ENCODE measurements around the gene RNF224. TPM values are rescaled to one million over a fixed set of nuclear protein-coding genes. Genes with fewer than 3 reads are reported as not detected.
A peak's percentile ranks its signal among the peaks of the same experiment; 100 is the strongest.

The RNF224 gene
- polyA plus RNA-seq, 1 donor, result 87.5 TPM

DNA sequence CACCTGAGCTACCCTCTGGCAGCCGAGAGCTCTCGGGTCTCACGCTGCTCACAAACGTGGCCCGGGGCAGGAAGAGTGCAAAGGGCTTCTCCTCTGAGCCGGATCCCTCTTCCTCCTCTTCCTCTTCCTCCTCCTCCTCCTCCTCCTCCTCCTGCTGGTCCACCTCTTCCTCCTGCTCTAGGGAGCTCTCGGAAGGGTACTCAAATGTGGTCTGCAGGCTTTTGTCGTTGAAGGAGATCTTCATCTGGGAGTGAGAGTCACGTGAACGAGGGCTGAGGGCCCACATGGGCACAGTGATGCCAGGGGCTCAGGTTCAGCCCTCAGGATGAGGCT lies 34.9 kb upstream of the RNF224 start:
- Histone ChIP-seq H3K27ac (ENCODE audit: low read length) (no peak overlapping the region), H3K27me3 (ENCODE audit: control insufficient read depth, insufficient read depth, low read length) (no peaks in the 10 kb centered on the region), H3K9me3 (ENCODE audit: control insufficient read depth, low read depth, low read length) (no peaks in the 10 kb centered on the region), H3K4me1 (ENCODE audit: control insufficient read depth, insufficient read depth, low read length) (peaks cover 56% of the 10 kb centered on the region), H3K4me3 (ENCODE audit: low read length) (no peak overlapping the region), H3K36me3 (ENCODE audit: control insufficient read depth, insufficient read depth, low read length) (peaks cover 40% of the 10 kb centered on the region)
- WGBS (ENCODE audit: insufficient coverage, low lambda C conversion rate), result no CpG with 5 or more reads among the region's 10 CpGs
- no peak for DNase-seq

DNA sequence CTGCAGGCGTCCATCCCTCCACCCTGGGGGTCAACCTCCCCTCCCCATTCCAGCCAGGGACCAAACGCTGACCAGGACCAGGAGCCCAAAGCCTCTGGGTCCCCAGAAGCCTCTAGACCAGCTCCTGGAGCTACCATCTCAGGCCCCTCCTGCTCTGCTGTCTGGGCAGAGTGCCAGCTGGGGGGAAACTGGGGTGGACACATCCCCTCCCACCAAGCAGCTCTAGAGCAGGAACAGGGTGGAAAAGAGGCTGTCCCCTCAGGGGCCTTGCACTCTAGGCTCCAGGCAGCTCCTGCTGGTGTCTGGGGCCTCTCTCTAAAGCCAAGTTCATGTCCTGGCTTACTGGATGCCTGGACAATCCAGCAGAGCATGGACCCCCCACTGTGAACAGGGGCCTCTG lies 34.4 kb upstream of the RNF224 start:
- DNase-seq, result no peak
- peaks cover 40% of the 10 kb centered on the region for H3K36me3 ChIP-seq (ENCODE audit: control insufficient read depth, insufficient read depth, low read length)
- H3K4me1 ChIP-seq (ENCODE audit: control insufficient read depth, insufficient read depth, low read length), result peaks cover 57% of the 10 kb centered on the region
- no peaks in the 10 kb centered on the region for H3K27me3 ChIP-seq (ENCODE audit: control insufficient read depth, insufficient read depth, low read length)
- no peaks in the 10 kb centered on the region for H3K9me3 ChIP-seq (ENCODE audit: control insufficient read depth, low read depth, low read length)
- WGBS (ENCODE audit: insufficient coverage, low lambda C conversion rate), result no CpG with 5 or more reads among the region's 2 CpGs
- no peak overlapping the region for H3K4me3 ChIP-seq (ENCODE audit: low read length)
- H3K27ac ChIP-seq (ENCODE audit: low read length), result no peak overlapping the region

DNA sequence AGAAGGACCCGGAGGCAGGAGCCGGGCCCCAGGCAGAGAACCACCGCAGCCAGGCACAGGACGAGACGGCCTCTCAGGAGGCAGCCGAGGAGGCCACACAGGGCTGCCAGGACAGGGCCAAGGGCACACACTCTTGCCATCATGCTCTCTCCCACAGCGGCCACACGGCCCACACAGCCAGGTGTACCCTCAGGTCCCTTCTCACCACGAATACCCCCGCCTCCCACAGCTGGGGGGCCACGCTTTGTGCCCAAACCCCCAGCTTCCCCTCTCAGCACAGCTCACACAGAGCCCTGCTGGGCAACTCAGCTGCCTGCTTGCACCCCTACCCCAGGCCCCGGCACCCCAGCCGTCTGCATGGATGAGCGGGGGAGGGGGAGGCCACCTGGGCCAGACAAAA lies 33.5 kb upstream of the RNF224 start:
- DNase-seq, result no peak
- Histone ChIP-seq H3K4me3 (ENCODE audit: low read length) (no peak overlapping the region), H3K9me3 (ENCODE audit: control insufficient read depth, low read depth, low read length) (no peaks in the 10 kb centered on the region), H3K27ac (ENCODE audit: low read length) (no peak overlapping the region), H3K27me3 (ENCODE audit: control insufficient read depth, insufficient read depth, low read length) (no peaks in the 10 kb centered on the region), H3K36me3 (ENCODE audit: control insufficient read depth, insufficient read depth, low read length) (peaks cover 40% of the 10 kb centered on the region), H3K4me1 (ENCODE audit: control insufficient read depth, insufficient read depth, low read length) (peaks cover 65% of the 10 kb centered on the region)
- no CpG with 5 or more reads among the region's 14 CpGs for WGBS (ENCODE audit: insufficient coverage, low lambda C conversion rate)

DNA sequence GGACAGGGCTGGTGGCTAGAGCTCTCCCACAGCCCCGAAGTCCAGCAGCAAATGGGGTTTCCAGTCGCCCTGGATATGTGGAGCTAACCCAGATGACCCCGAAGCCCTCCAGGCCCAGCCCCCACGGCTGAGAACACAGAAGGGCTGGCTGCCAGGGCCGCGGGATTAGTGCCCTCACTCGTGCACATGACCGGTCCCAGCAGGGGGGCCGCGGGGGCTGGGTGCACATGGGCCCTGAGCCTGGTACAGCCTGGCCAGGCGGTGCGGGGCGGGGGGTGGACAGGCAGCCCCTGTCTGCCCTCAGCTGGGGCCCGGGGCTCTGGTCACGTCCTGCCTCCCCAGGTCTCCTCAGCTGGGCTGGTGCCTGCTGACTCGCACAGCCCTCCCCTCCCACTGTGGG lies 32.9 kb upstream of the RNF224 start:
- no peak for DNase-seq

GRCh38 chr9:137194909-137195308 lies 32.4 kb upstream of the RNF224 start:
- H3K27ac ChIP-seq (ENCODE audit: low read length), result peak overlapping the region; percentile 68
- H3K9me3 ChIP-seq (ENCODE audit: control insufficient read depth, low read depth, low read length), result no peaks in the 10 kb centered on the region
- H3K27me3 ChIP-seq (ENCODE audit: control insufficient read depth, insufficient read depth, low read length), result no peaks in the 10 kb centered on the region
- no CpG with 5 or more reads among the region's 10 CpGs for WGBS (ENCODE audit: insufficient coverage, low lambda C conversion rate)
- H3K4me3 ChIP-seq (ENCODE audit: low read length), result no peak overlapping the region
- peaks cover 67% of the 10 kb centered on the region for H3K4me1 ChIP-seq (ENCODE audit: control insufficient read depth, insufficient read depth, low read length)
- DNase-seq, result no peak
- H3K36me3 ChIP-seq (ENCODE audit: control insufficient read depth, insufficient read depth, low read length), result peaks cover 38% of the 10 kb centered on the region

More for the DNA sequence above, 32.9 kb upstream of the RNF224 start:
- no peaks in the 10 kb centered on the region for H3K27me3 ChIP-seq (ENCODE audit: control insufficient read depth, insufficient read depth, low read length)
- no peaks in the 10 kb centered on the region for H3K9me3 ChIP-seq (ENCODE audit: control insufficient read depth, low read depth, low read length)
- H3K4me3 ChIP-seq (ENCODE audit: low read length), result no peak overlapping the region
- H3K4me1 ChIP-seq (ENCODE audit: control insufficient read depth, insufficient read depth, low read length), result peaks cover 69% of the 10 kb centered on the region
- no CpG with 5 or more reads among the region's 16 CpGs for WGBS (ENCODE audit: insufficient coverage, low lambda C conversion rate)
- peaks cover 40% of the 10 kb centered on the region for H3K36me3 ChIP-seq (ENCODE audit: control insufficient read depth, insufficient read depth, low read length)
- H3K27ac ChIP-seq (ENCODE audit: low read length), result no peak overlapping the region

GRCh38 chr9:137195525-137196220 lies 31.6 kb upstream of the RNF224 start:
- no peaks in the 10 kb centered on the region for H3K27me3 ChIP-seq (ENCODE audit: control insufficient read depth, insufficient read depth, low read length)
- WGBS (ENCODE audit: insufficient coverage, low lambda C conversion rate), result 20% methylated on average over 1 of the region's 21 CpGs
- H3K36me3 ChIP-seq (ENCODE audit: control insufficient read depth, insufficient read depth, low read length), result peaks cover 30% of the 10 kb centered on the region
- peak; percentile 56 to 82 for DNase-seq
- H3K4me1 ChIP-seq (ENCODE audit: control insufficient read depth, insufficient read depth, low read length), result peaks cover 59% of the 10 kb centered on the region
- no peaks in the 10 kb centered on the region for H3K9me3 ChIP-seq (ENCODE audit: control insufficient read depth, low read depth, low read length)
- peak overlapping the region; percentile 68 for H3K27ac ChIP-seq (ENCODE audit: low read length)
- no peak overlapping the region for H3K4me3 ChIP-seq (ENCODE audit: low read length)

DNA sequence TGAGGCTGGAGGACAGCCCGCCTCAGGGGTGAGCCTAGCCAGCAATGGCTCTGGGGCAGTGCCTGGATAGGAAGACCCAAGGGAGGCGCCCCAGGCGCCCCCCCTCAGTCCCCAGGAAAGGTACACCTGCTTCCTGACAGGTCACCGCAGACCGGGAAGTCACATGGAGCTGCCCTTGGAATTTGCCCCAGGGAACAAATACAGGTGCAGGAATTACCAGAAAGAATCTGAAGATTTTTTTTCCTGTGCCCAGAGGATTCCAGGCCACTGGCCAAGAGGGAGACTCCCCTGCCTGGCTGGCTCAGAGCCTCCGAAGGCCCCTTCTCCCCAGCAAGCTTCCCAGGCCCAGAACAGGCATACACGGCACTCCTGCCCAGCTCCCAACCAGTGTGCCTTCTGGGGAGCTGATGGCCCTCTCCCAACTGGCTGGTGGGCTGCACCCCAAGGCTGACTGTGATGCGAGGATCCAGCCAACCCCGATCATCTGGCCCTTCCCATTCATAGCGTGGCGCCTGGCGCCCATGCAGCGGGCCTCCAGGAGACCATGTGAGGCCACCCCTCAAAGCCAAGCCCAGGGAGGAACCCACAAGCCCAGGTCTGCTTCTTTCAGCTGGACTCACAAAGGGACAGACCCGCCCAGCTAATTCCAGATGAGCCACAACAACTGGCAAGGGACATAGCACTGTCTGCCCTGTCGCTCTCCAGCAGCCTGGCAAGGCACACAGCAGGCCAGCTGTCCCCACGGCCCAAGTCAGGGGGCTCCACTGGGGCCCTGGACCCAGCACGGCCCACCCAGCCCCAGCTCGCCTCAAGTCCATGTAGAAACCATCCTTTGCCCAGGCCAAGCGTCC lies 29.0 kb upstream of the RNF224 start:
- H3K27ac ChIP-seq (ENCODE audit: low read length), result peak overlapping the region; percentile 83

GRCh38 chr9:137198902-137199283 lies 28.4 kb upstream of the RNF224 start:
- Histone ChIP-seq H3K4me3 (ENCODE audit: low read length) (peak overlapping the region; percentile 67), H3K4me1 (ENCODE audit: control insufficient read depth, insufficient read depth, low read length) (peaks cover 63% of the 10 kb centered on the region), H3K9me3 (ENCODE audit: control insufficient read depth, low read depth, low read length) (no peaks in the 10 kb centered on the region), H3K36me3 (ENCODE audit: control insufficient read depth, insufficient read depth, low read length) (peaks cover 3% of the 10 kb centered on the region), H3K27ac (ENCODE audit: low read length) (peak overlapping the region; percentile 83), H3K27me3 (ENCODE audit: control insufficient read depth, insufficient read depth, low read length) (no peaks in the 10 kb centered on the region)
- no CpG with 5 or more reads among the region's 11 CpGs for WGBS (ENCODE audit: insufficient coverage, low lambda C conversion rate)
- DNase-seq, result no peak

More for the DNA sequence above, 29.0 kb upstream of the RNF224 start:
- DNase-seq, result peak; percentile 67 to 85
- H3K36me3 ChIP-seq (ENCODE audit: control insufficient read depth, insufficient read depth, low read length), result peaks cover 7% of the 10 kb centered on the region
- H3K4me3 ChIP-seq (ENCODE audit: low read length), result peak overlapping the region; percentile 67
- no peaks in the 10 kb centered on the region for H3K27me3 ChIP-seq (ENCODE audit: control insufficient read depth, insufficient read depth, low read length)
- WGBS (ENCODE audit: insufficient coverage, low lambda C conversion rate), result no CpG with 5 or more reads among the region's 19 CpGs
- H3K9me3 ChIP-seq (ENCODE audit: control insufficient read depth, low read depth, low read length), result no peaks in the 10 kb centered on the region
- H3K4me1 ChIP-seq (ENCODE audit: control insufficient read depth, insufficient read depth, low read length), result peaks cover 61% of the 10 kb centered on the region

DNA sequence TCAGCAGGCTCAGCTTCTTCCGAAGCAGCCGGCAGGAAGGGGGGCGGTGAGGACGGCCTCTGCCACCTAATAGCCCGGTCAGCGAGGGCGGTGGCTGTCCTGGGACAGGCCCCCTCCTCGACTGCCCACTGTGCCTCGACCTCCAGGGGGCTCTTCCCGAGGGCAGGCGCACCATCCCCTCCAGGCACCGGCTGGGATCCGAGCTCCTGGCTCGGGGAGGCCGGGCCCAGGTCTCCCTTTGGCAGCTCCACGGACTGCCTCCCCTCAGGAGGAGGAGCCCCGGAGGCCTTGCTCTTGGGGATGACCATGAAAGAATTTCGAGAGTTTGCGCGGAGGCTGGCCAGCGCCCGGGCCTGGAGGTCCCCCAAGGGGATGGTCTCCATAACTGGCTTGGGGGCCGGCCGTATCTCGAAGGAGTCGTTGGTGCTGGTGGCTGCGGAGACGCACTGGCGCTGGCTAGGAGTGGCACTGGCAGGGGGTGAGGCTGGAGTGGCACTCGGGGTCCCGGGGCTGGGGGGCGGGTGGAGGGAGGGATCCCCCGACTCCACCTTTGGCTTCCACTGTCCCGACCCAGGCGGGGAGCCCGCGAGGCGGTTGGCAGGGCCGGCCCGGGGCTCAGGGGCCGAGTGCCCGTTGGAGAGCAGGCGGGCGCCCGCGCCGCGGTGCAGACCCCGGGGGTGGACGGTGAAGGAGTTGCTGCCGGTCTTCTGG lies 27.7 kb upstream of the RNF224 start:
- no peaks in the 10 kb centered on the region for H3K9me3 ChIP-seq (ENCODE audit: control insufficient read depth, low read depth, low read length)
- no CpG with 5 or more reads among the region's 51 CpGs for WGBS (ENCODE audit: insufficient coverage, low lambda C conversion rate)
- peak in 1 of 2 donors; percentile 22 for DNase-seq
- H3K27me3 ChIP-seq (ENCODE audit: control insufficient read depth, insufficient read depth, low read length), result no peaks in the 10 kb centered on the region
- peak overlapping the region; percentile 67 for H3K4me3 ChIP-seq (ENCODE audit: low read length)
- H3K27ac ChIP-seq (ENCODE audit: low read length), result peak overlapping the region; percentile 83
- H3K4me1 ChIP-seq (ENCODE audit: control insufficient read depth, insufficient read depth, low read length), result peaks cover 67% of the 10 kb centered on the region
- peaks cover 3% of the 10 kb centered on the region for H3K36me3 ChIP-seq (ENCODE audit: control insufficient read depth, insufficient read depth, low read length)
